Breast epithelium (tissue), 3 donors: ENCODE results near the gene OR14J1.

Experiments
- POLR2A ChIP-seq: fragments of 450-650 bp; IDR thresholded peaks from one replicate; pipeline ENCODE4 v1.6.1; 2016; ENCODE audit warnings: antibody characterized with exemption, mild to moderate bottlenecking, moderate library complexity
- POLR2AphosphoS5 ChIP-seq, 3 donors: sonication (generic); formaldehyde crosslinking; IDR thresholded peaks; one replicate each; pipeline ENCODE4 v1.6.1; 2017; ENCODE audit warnings: antibody characterized with exemption in 3 of 3

DNA sequence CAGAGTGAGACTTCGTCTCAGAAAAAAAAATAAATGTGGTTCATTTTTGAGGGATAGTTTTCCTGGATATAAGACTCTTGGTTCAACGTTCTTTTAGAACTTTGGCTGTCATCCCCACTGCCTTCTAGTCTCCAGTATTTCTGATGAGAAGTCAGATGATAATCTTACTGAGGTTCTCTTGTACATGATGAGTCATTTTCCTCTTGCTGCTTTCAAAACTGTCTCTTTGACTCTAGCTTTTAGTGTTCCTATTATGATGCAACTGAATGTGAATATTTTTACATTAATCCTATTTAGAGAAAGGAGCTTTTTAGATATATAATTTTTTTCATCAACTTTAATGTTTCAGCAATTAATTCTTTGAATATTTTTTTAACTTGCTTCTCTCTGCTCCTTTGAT is 46.0 kb upstream of the OR14J1 start:
- TF ChIP-seq POLR2A (no peak), POLR2AphosphoS5 (IDR thresholded peaks at IDR 0.05) (no peak)
